GM18520 (cell line): ENCODE measurements around the gene SPRR2F.
"Not testable (repeated sequence)": the region's sequence is repeated elsewhere in the genome, so short reads cannot be mapped to it uniquely, and the experiment has no call there.

ENCODE experiments used
- ATAC-seq: cut with Tn5 transposase; IDR thresholded peaks from one replicate; pipeline ENCODE4 v1.9.1; 2021; ENCODE audit not compliant: unreplicated experiment

Gene SPRR2F

GRCh38 chr1:153113416-153113815, at the start of gene SPRR2F:
Gene SPRR2F, minus strand, starts transcription at chr1:153113516. Its CDS starts 783 bp downstream, at chr1:153112733.
- ATAC-seq = no peak

- ATAC-seq = no peak
Measured at GRCh38 chr1:153155541-153155940, 42.2 kb upstream of the SPRR2F start.

- no peak for ATAC-seq
Measured at GRCh38 chr1:153152481-153152880, 39.2 kb upstream of the SPRR2F start.

GRCh38 chr1:153150846-153151245, 37.5 kb upstream of the SPRR2F start, which contains the start of gene SPRR2G:
Gene SPRR2G, minus strand, starts transcription at chr1:153150890. Its CDS starts 780 bp downstream, at chr1:153150110.
- no peak for ATAC-seq

GRCh38 chr1:153141377-153141776, 28.1 kb upstream of the SPRR2F start:
- no peak for ATAC-seq

GRCh38 chr1:153140484-153140883, 27.2 kb upstream of the SPRR2F start:
- no peak for ATAC-seq

GRCh38 chr1:153133743-153134142, 20.4 kb upstream of the SPRR2F start:
- ATAC-seq = no peak

GRCh38 chr1:153133267-153133666, 20.0 kb upstream of the SPRR2F start:
- ATAC-seq = no peak

GRCh38 chr1:153128688-153129087, 15.4 kb upstream of the SPRR2F start:
- not testable (repeated sequence) for ATAC-seq

- no peak for ATAC-seq
Measured at GRCh38 chr1:153127296-153127695, 14.0 kb upstream of the SPRR2F start.

GRCh38 chr1:153125536-153125935, 12.2 kb upstream of the SPRR2F start:
- no peak for ATAC-seq

- ATAC-seq = not testable (repeated sequence)
Measured at GRCh38 chr1:153123793-153124192, 10.5 kb upstream of the SPRR2F start.

GRCh38 chr1:153122831-153123421, 9.6 kb upstream of the SPRR2F start:
- ATAC-seq = no peak

- ATAC-seq = no peak
Measured at GRCh38 chr1:153120945-153121344, 7.6 kb upstream of the SPRR2F start.

- ATAC-seq = no peak
Measured at GRCh38 chr1:153119491-153119971, 6.2 kb upstream of the SPRR2F start.

- not testable (repeated sequence) for ATAC-seq
Measured at GRCh38 chr1:153115264-153115663, 1.9 kb upstream of the SPRR2F start.

GRCh38 chr1:153112454-153112853, 862 bp downstream of the SPRR2F start:
- ATAC-seq = not testable (repeated sequence)

GRCh38 chr1:153100245-153100644, 13.1 kb downstream of the SPRR2F start:
- ATAC-seq = no peak

- no peak for ATAC-seq
Measured at GRCh38 chr1:153099461-153100045, 13.8 kb downstream of the SPRR2F start.

GRCh38 chr1:153095764-153096163, 17.6 kb downstream of the SPRR2F start:
- ATAC-seq = no peak

- no peak for ATAC-seq
Measured at GRCh38 chr1:153094426-153094825, 18.9 kb downstream of the SPRR2F start, which contains the start of gene SPRR2E. Gene SPRR2E, minus strand, starts transcription at chr1:153094526. Its CDS starts 775 bp downstream, at chr1:153093751.

- no peak for ATAC-seq
Measured at GRCh38 chr1:153087652-153088051, 25.7 kb downstream of the SPRR2F start.
